Astrocyte (in vitro differentiated cells and primary cell): Measurements from ENCODE around the gene MKRN2OS. TPM values are rescaled to one million over a fixed set of nuclear protein-coding genes. Genes with fewer than 3 reads are reported as not detected.

Experiments
- DNase-seq: peaks from one replicate; pipeline ENCODE4 v3.0.0-alpha.2; 2010; ENCODE audit warnings: low read depth
- FAIRE-seq: peaks from 2 replicates; lab custom pipeline; 2011; peaks lifted over from hg19 to GRCh38; lab: Jason Lieb, UNC
- H2AFZ ChIP-seq: 2 replicates; pipeline ENCODE4 v1.6.0; 2012; ENCODE audit warnings: low read depth, low read length, inconsistent platforms
- H3K27ac ChIP-seq: 2 replicates; pipeline ENCODE4 v1.5.1; 2011; ENCODE audit warnings: low read depth, low read length, inconsistent platforms
- H3K27me3 ChIP-seq: 2 replicates; pipeline ENCODE4 v1.6.0; 2011; ENCODE audit warnings: low read length, inconsistent platforms; ENCODE audit not compliant: insufficient read depth
- H3K36me3 ChIP-seq: 2 replicates; pipeline ENCODE4 v1.5.1; 2011; ENCODE audit warnings: low read length, inconsistent platforms; ENCODE audit not compliant: insufficient read depth
- H3K4me1 ChIP-seq: 2 replicates; pipeline ENCODE4 v1.5.1; 2011; ENCODE audit warnings: low read length, inconsistent platforms; ENCODE audit not compliant: insufficient read depth
- H3K4me2 ChIP-seq: 2 replicates; pipeline ENCODE4 v1.6.0; 2012; ENCODE audit warnings: low read length, inconsistent platforms
- H3K4me3 ChIP-seq: 2 replicates; pipeline ENCODE4 v1.5.1; 2011; ENCODE audit warnings: low read depth, mild to moderate bottlenecking, low read length, inconsistent platforms; ENCODE audit not compliant: insufficient read depth
- H3K79me2 ChIP-seq: 2 replicates; pipeline ENCODE4 v1.6.0; 2012; ENCODE audit warnings: mild to moderate bottlenecking, low read length, inconsistent platforms; ENCODE audit not compliant: insufficient read depth
- H3K9ac ChIP-seq: 2 replicates; pipeline ENCODE4 v1.6.0; 2012; ENCODE audit warnings: mild to moderate bottlenecking, low read length, inconsistent platforms
- H3K9me3 ChIP-seq: 2 replicates; pipeline ENCODE4 v1.5.1; 2012; ENCODE audit warnings: low read depth, mild to moderate bottlenecking, low read length, inconsistent platforms; ENCODE audit not compliant: insufficient read depth
- H4K20me1 ChIP-seq: 2 replicates; pipeline ENCODE4 v1.6.0; 2012; ENCODE audit warnings: low read length, inconsistent platforms; ENCODE audit not compliant: insufficient read depth
- H3K27ac Mint-ChIP-seq: one replicate; pipeline ENCODE4 v1.8.0; 2021; ENCODE audit warnings: mild to moderate bottlenecking, mixed read lengths; ENCODE audit not compliant: unreplicated experiment
- H3K27me3 Mint-ChIP-seq: one replicate; pipeline ENCODE4 v1.8.0; 2021; ENCODE audit warnings: low read depth, mixed read lengths; ENCODE audit not compliant: unreplicated experiment
- H3K36me3 Mint-ChIP-seq: one replicate; pipeline ENCODE4 v1.8.0; 2021; ENCODE audit warnings: low read depth, mixed read lengths; ENCODE audit not compliant: unreplicated experiment
- H3K4me1 Mint-ChIP-seq: one replicate; pipeline ENCODE4 v1.8.0; 2021; ENCODE audit warnings: low read depth, mixed read lengths; ENCODE audit not compliant: unreplicated experiment
- H3K4me3 Mint-ChIP-seq: one replicate; pipeline ENCODE4 v1.8.0; 2021; ENCODE audit warnings: mild to moderate bottlenecking, moderate library complexity, mixed read lengths; ENCODE audit not compliant: unreplicated experiment
- H3K9me3 Mint-ChIP-seq: one replicate; pipeline ENCODE4 v1.8.0; 2021; ENCODE audit warnings: mild to moderate bottlenecking, mixed read lengths; ENCODE audit not compliant: unreplicated experiment
- CTCF ChIP-seq: IDR thresholded peaks from 2 replicates; pipeline ENCODE4 v1.5.1; 2011; ENCODE audit warnings: low read depth, mild to moderate bottlenecking, inconsistent platforms, low read length, moderate library complexity; ENCODE audit not compliant: insufficient read depth
- EZH2 ChIP-seq: IDR thresholded peaks from 2 replicates; pipeline ENCODE4 v1.6.1; 2012; ENCODE audit warnings: mild to moderate bottlenecking, low read length, inconsistent platforms; ENCODE audit not compliant: insufficient read depth
- total RNA-seq: library from RNA; stranded (reverse); gene quantifications from 2 replicates; pipeline ENCODE4 v1.2.1, GENCODE V29; 2021

MKRN2OS gene
- total RNA-seq, 1 donor from 2014 or later: 0.25 TPM

GRCh38 chr3:12574661-12575060 lies 29.4 kb upstream of the MKRN2OS start:
- H3K4me1 ChIP-seq: peaks cover 5% of the 10 kb centered on the region
- no peaks in the 10 kb centered on the region for H3K9me3 ChIP-seq
- no peak overlapping the region for H3K4me3 ChIP-seq
- Mint-ChIP-seq H3K9me3 (no peaks in the 10 kb centered on the region), H3K4me3 (no peak overlapping the region), H3K4me1 (peaks cover 18% of the 10 kb centered on the region), H3K27ac (no peak overlapping the region), H3K36me3 (peaks cover 34% of the 10 kb centered on the region), H3K27me3 (no peaks in the 10 kb centered on the region)
- no peak for DNase-seq
- no peak for FAIRE-seq
- peaks cover 68% of the 10 kb centered on the region for H4K20me1 ChIP-seq
- TF ChIP-seq EZH2: no peak
- no peak for TF ChIP-seq CTCF
- no peak overlapping the region for H2AFZ ChIP-seq
- no peak overlapping the region for H3K27ac ChIP-seq
- H3K36me3 ChIP-seq: peaks cover 48% of the 10 kb centered on the region
- H3K4me2 ChIP-seq: no peak overlapping the region
- peaks cover 23% of the 10 kb centered on the region for H3K79me2 ChIP-seq
- no peak overlapping the region for H3K9ac ChIP-seq
- no peaks in the 10 kb centered on the region for H3K27me3 ChIP-seq

GRCh38 chr3:12574131-12574530 lies 28.8 kb upstream of the MKRN2OS start:
- H3K27ac ChIP-seq: no peak overlapping the region
- H3K27me3 Mint-ChIP-seq: no peaks in the 10 kb centered on the region
- peaks cover 35% of the 10 kb centered on the region for H3K36me3 Mint-ChIP-seq
- H3K4me1 ChIP-seq: peaks cover 5% of the 10 kb centered on the region
- peaks cover 66% of the 10 kb centered on the region for H4K20me1 ChIP-seq
- H3K79me2 ChIP-seq: peaks cover 24% of the 10 kb centered on the region
- H3K4me3 ChIP-seq: no peak overlapping the region
- H3K9me3 Mint-ChIP-seq: no peaks in the 10 kb centered on the region
- no peaks in the 10 kb centered on the region for H3K27me3 ChIP-seq
- H3K36me3 ChIP-seq: peaks cover 51% of the 10 kb centered on the region
- TF ChIP-seq EZH2 (no peak), CTCF (no peak)
- H3K4me3 Mint-ChIP-seq: no peak overlapping the region
- H3K4me1 Mint-ChIP-seq: peaks cover 14% of the 10 kb centered on the region
- FAIRE-seq (no peak), DNase-seq (no peak)
- peak overlapping the region; percentile 44 for H3K27ac Mint-ChIP-seq
- no peak overlapping the region for H3K9ac ChIP-seq
- H3K9me3 ChIP-seq: no peaks in the 10 kb centered on the region
- no peak overlapping the region for H2AFZ ChIP-seq
- H3K4me2 ChIP-seq: no peak overlapping the region

- Histone ChIP-seq H3K36me3 (peaks cover 44% of the 10 kb centered on the region), H3K27ac (no peak overlapping the region), H3K9me3 (no peaks in the 10 kb centered on the region), H3K27me3 (no peaks in the 10 kb centered on the region), H3K4me2 (no peak overlapping the region), H4K20me1 (peaks cover 66% of the 10 kb centered on the region), H2AFZ (no peak overlapping the region), H3K4me3 (no peak overlapping the region), H3K4me1 (peaks cover 5% of the 10 kb centered on the region), H3K9ac (no peak overlapping the region), H3K79me2 (peaks cover 44% of the 10 kb centered on the region)
- Mint-ChIP-seq H3K9me3 (peaks cover 3% of the 10 kb centered on the region), H3K4me3 (peak overlapping the region; percentile 23), H3K4me1 (peaks cover 15% of the 10 kb centered on the region), H3K27me3 (no peaks in the 10 kb centered on the region), H3K27ac (peak overlapping the region; percentile 60), H3K36me3 (peaks cover 37% of the 10 kb centered on the region)
- FAIRE-seq (no peak), DNase-seq (no peak)
- no peak for TF ChIP-seq CTCF
- no peak for TF ChIP-seq EZH2
Observed at GRCh38 chr3:12571986-12572385, 26.7 kb upstream of the MKRN2OS start.
